Measurements from ENCODE around the gene BNIP1. TPM values are rescaled to one million over a fixed set of nuclear protein-coding genes. Genes with fewer than 3 reads are reported as not detected.

BNIP1 gene, protein sequence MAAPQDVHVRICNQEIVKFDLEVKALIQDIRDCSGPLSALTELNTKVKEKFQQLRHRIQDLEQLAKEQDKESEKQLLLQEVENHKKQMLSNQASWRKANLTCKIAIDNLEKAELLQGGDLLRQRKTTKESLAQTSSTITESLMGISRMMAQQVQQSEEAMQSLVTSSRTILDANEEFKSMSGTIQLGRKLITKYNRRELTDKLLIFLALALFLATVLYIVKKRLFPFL
- 14.4 and 14.5 TPM in 2 replicates for total RNA-seq

DNA sequence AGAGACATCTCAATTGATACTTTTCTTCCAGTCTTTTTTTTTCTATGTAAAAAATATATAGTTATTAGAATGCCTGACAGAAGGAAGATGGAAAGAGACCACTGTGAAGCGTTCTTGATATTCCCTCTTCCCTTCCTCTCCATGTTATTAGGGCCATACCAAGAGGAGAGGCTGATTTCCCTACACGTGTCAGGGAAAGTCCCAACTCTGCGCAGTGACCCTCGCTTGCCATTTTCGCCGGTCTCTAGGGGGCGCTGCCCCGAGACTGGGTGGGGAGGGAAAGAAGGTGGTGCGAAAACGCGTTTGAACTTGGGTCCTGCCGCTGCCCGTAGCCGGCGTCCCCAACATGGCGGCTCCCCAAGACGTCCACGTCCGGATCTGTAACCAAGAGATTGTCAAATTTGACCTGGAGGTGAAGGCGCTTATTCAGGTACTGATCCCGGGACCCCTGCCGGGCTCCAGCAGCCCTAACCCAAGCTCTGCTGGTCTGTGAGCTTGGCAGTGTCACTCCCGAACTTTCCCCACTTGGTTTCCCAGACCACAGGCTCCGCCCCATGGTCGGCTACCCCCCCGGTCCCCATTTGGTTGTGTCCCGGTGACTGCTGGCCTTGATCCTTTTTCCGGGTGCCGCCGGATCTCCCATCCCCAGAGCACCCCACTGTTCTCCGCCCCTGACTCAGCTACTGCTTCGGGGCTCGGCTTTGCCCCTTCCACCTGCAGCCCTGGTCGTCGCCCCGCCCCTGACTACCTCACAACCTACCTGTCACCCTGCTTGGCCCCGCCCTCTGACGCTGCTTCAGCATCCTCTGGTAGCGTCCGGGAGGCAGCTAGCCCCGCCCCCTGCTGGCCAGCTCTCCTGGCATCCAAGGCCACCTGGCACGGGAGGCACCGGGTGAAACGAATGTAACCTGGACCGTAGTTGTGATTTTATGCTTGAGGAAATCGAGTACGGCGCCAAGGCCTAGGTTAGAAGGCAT is at the start of gene BNIP1:
Gene BNIP1 (plus strand): TSS at position 332 of the 977 bp plus-strand sequence. CDS start 15 bp downstream, at position 347.
- peak within 1 kb of the TSS; percentile 86 for H3K4me3 ChIP-seq (ENCODE audit: insufficient read depth, low read length)
- H2AFZ ChIP-seq (ENCODE audit: low read length) = peak within 1 kb of the TSS; percentile 95
- no peaks in the 10 kb centered on the region for H3K4me1 ChIP-seq (ENCODE audit: insufficient read depth, low read length)
- H3K9me3 ChIP-seq (ENCODE audit: low read depth, low read length) = no peaks in the 10 kb centered on the region
- peaks cover 12% of the 10 kb centered on the region for H3K79me2 ChIP-seq (ENCODE audit: insufficient read depth, low read length)
- TF ChIP-seq CTCF (IDR thresholded peaks at IDR 0.05; ENCODE audit: extremely low read depth, low read depth, low read length) = peak; percentile 98
- H3K4me2 ChIP-seq (ENCODE audit: insufficient read depth, low read length) = peak within 1 kb of the TSS; percentile 99
- H3K27me3 ChIP-seq (ENCODE audit: insufficient read depth, low read length) = no peaks in the 10 kb centered on the region
- peak; percentile 96 for DNase-seq (ENCODE audit: insufficient read length, low spot score, missing footprints)
- H3K36me3 ChIP-seq (ENCODE audit: insufficient read depth, low read length) = peaks cover 20% of the 10 kb centered on the region
- peak within 1 kb of the TSS; percentile 89 for H3K27ac ChIP-seq (ENCODE audit: low read depth, low read length)
- no peaks in the 10 kb centered on the region for H4K20me1 ChIP-seq (ENCODE audit: insufficient read depth, low read length)

- H3K4me1 ChIP-seq (ENCODE audit: insufficient read depth, low read length) = peaks cover 8% of the 10 kb centered on the region
- H3K27me3 ChIP-seq (ENCODE audit: insufficient read depth, low read length) = no peaks in the 10 kb centered on the region
- no peak overlapping the region for H3K4me2 ChIP-seq (ENCODE audit: insufficient read depth, low read length)
- peaks cover 5% of the 10 kb centered on the region for H4K20me1 ChIP-seq (ENCODE audit: insufficient read depth, low read length)
- DNase-seq (ENCODE audit: insufficient read length, low spot score, missing footprints) = no peak
- H3K4me3 ChIP-seq (ENCODE audit: insufficient read depth, low read length) = no peak overlapping the region
- no peak for TF ChIP-seq CTCF (IDR thresholded peaks at IDR 0.05; ENCODE audit: extremely low read depth, low read depth, low read length)
- H3K9me3 ChIP-seq (ENCODE audit: low read depth, low read length) = no peaks in the 10 kb centered on the region
- no peaks in the 10 kb centered on the region for H3K36me3 ChIP-seq (ENCODE audit: insufficient read depth, low read length)
- no peaks in the 10 kb centered on the region for H3K79me2 ChIP-seq (ENCODE audit: insufficient read depth, low read length)
- H2AFZ ChIP-seq (ENCODE audit: low read length) = no peak overlapping the region
- no peak overlapping the region for H3K27ac ChIP-seq (ENCODE audit: low read depth, low read length)
These were observed 45.5 kb upstream of the BNIP1 start for GRCh38 chr5:173098787-173099186.

DNA sequence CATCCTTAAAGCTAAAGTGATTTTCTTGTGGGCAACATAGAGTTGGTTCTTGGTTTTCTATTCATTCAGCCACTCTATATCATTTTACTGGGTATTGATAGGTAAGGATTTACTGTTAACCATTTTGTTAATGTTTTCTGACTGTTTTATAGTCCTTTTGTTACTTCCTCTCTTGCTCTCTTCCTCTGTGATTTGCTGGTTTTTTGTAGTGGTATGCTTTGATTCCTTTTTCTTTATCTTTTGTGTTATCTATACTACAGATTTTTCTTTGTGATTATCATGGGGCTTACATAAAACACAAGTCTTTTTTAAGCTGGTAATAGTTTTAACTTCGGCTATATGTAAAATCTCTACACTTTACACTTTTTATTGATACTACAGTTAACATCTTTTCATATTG is 44.9 kb upstream of the BNIP1 start:
- H3K4me3 ChIP-seq (ENCODE audit: insufficient read depth, low read length) = no peak overlapping the region
- no peak overlapping the region for H3K27ac ChIP-seq (ENCODE audit: low read depth, low read length)
- H4K20me1 ChIP-seq (ENCODE audit: insufficient read depth, low read length) = peaks cover 5% of the 10 kb centered on the region
- H3K36me3 ChIP-seq (ENCODE audit: insufficient read depth, low read length) = no peaks in the 10 kb centered on the region
- H3K4me1 ChIP-seq (ENCODE audit: insufficient read depth, low read length) = peaks cover 1% of the 10 kb centered on the region
- H3K79me2 ChIP-seq (ENCODE audit: insufficient read depth, low read length) = no peaks in the 10 kb centered on the region
- H2AFZ ChIP-seq (ENCODE audit: low read length) = no peak overlapping the region
- no peak for DNase-seq (ENCODE audit: insufficient read length, low spot score, missing footprints)
- H3K27me3 ChIP-seq (ENCODE audit: insufficient read depth, low read length) = no peaks in the 10 kb centered on the region
- TF ChIP-seq CTCF (IDR thresholded peaks at IDR 0.05; ENCODE audit: extremely low read depth, low read depth, low read length) = no peak
- H3K9me3 ChIP-seq (ENCODE audit: low read depth, low read length) = no peaks in the 10 kb centered on the region
- no peak overlapping the region for H3K4me2 ChIP-seq (ENCODE audit: insufficient read depth, low read length)

DNA sequence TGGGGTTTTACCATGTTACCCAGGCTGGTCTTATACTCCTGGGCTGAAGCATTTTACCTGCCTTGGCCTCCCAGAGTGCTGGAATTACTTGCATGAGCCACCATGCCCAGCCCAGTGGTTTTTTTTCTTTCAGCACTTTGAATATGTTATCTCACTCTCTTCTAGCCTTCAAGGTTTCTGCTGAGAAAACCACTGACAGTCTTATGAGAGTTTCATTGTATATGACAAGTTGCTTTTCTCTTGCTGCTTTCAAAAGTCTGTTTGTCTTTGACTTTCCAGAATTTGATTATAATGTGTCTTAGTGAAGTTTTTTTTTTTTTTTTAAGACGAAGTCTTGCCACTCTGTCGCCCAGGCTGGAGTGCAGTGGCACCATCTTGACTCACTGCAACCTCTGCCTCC is 43.1 kb upstream of the BNIP1 start:
- no peaks in the 10 kb centered on the region for H3K4me1 ChIP-seq (ENCODE audit: insufficient read depth, low read length)
- no peaks in the 10 kb centered on the region for H3K79me2 ChIP-seq (ENCODE audit: insufficient read depth, low read length)
- TF ChIP-seq CTCF (IDR thresholded peaks at IDR 0.05; ENCODE audit: extremely low read depth, low read depth, low read length) = no peak
- H3K9me3 ChIP-seq (ENCODE audit: low read depth, low read length) = no peaks in the 10 kb centered on the region
- no peak overlapping the region for H3K4me3 ChIP-seq (ENCODE audit: insufficient read depth, low read length)
- peaks cover 5% of the 10 kb centered on the region for H4K20me1 ChIP-seq (ENCODE audit: insufficient read depth, low read length)
- DNase-seq (ENCODE audit: insufficient read length, low spot score, missing footprints) = no peak
- H3K27ac ChIP-seq (ENCODE audit: low read depth, low read length) = no peak overlapping the region
- no peak overlapping the region for H2AFZ ChIP-seq (ENCODE audit: low read length)
- H3K27me3 ChIP-seq (ENCODE audit: insufficient read depth, low read length) = no peaks in the 10 kb centered on the region
- no peaks in the 10 kb centered on the region for H3K36me3 ChIP-seq (ENCODE audit: insufficient read depth, low read length)
- no peak overlapping the region for H3K4me2 ChIP-seq (ENCODE audit: insufficient read depth, low read length)

Measured in osteoblast (primary cell).